ENCODE results near the gene ENPEP. TPM values are rescaled to one million over a fixed set of nuclear protein-coding genes. Genes with fewer than 3 reads are reported as not detected.

The ENPEP gene
- total RNA-seq, 4 donors from 2014 or later: 1.4 to 4.2 (median 2.1) TPM

GRCh38 chr4:110612631-110613269 is 136.8 kb downstream of the ENPEP start:
- H3K4me1 ChIP-seq: peaks cover 5 to 7% of the 10 kb centered on the region in 2 donors
- H3K27me3 ChIP-seq: peaks cover 4 to 24% (median 19%) of the 10 kb centered on the region in 3 donors
- in situ Hi-C loops (cut with MboI; ENCODE audit: low sequenced_read_pairs in 4 of 4): no loop called here

DNA sequence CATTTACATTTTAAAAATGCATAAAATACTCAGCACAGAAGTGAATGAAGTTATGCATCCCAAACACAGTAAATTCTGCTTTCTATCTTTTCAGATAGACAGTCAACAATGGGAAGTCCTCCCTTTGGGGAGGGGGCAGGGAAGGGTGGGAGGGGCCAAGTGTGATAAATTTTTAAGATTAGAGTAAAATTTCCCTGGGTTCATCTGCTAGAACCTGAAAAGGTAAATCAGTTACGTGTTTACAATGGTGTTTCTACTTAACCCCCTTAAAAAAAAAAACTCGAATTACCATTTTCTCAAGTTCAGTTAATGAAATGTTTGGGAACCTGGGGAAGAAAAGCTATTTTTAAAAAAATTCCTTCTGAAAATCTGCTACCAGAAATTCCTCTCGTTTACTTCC is 137.8 kb downstream of the ENPEP start:
- Histone ChIP-seq H3K4me3 (no peak overlapping the region), H3K27me3 (peaks cover 4 to 24% (median 19%) of the 10 kb centered on the region in 3 donors), H3K4me1 (peaks cover 5 to 7% of the 10 kb centered on the region in 2 donors), H3K36me3 (peaks cover 0 to 8% of the 10 kb centered on the region in 2 donors), H3K27ac (no peak overlapping the region), H3K9me3 (no peaks in the 10 kb centered on the region)
- intact Hi-C loops (cut with DNase I; ENCODE audit: low total_unique reads): no loop called here
- no peak for TF ChIP-seq POLR2A (IDR thresholded peaks at IDR 0.05)
- ATAC-seq (no peak), DNase-seq (no peak)
- in situ Hi-C loops (cut with MboI; ENCODE audit: low sequenced_read_pairs in 4 of 4): no loop called here

More at GRCh38 chr4:110612631-110613269, 136.8 kb downstream of the ENPEP start:
- DNase-seq (no peak), ATAC-seq (no peak)
- no peak overlapping the region for H3K27ac ChIP-seq
- H3K9me3 ChIP-seq: no peaks in the 10 kb centered on the region
- H3K4me3 ChIP-seq: no peak overlapping the region
- intact Hi-C loops (cut with DNase I; ENCODE audit: low total_unique reads): no loop called here
- no peak for TF ChIP-seq POLR2A (IDR thresholded peaks at IDR 0.05)
- no peak for TF ChIP-seq CTCF (IDR thresholded peaks at IDR 0.05 in 4 of 5, conservative IDR thresholded peaks at IDR 0.05 in 1 of 5)
- H3K36me3 ChIP-seq: no peaks in the 10 kb centered on the region

GRCh38 chr4:110614173-110614963 is 138.4 kb downstream of the ENPEP start:
- Histone ChIP-seq H3K4me3 (no peak overlapping the region), H3K36me3 (peaks cover 0 to 14% of the 10 kb centered on the region in 2 donors), H3K4me1 (peaks cover 3 to 6% of the 10 kb centered on the region in 2 donors), H3K9me3 (no peaks in the 10 kb centered on the region), H3K27me3 (peaks cover 4 to 24% (median 19%) of the 10 kb centered on the region in 3 donors), H3K27ac (no peak overlapping the region)
- intact Hi-C loops (cut with DNase I; ENCODE audit: low total_unique reads): no loop called here
- ATAC-seq: no peak
- TF ChIP-seq CTCF (IDR thresholded peaks at IDR 0.05 in 4 of 5, conservative IDR thresholded peaks at IDR 0.05 in 1 of 5) (no peak), POLR2A (IDR thresholded peaks at IDR 0.05) (no peak)
- in situ Hi-C loops (cut with MboI; ENCODE audit: low sequenced_read_pairs in 4 of 4): no loop called here
- DNase-seq: no peak

Other genes with a start within 250 kb of the ENPEP start
- gene PITX2, start 146.9 kb downstream of the ENPEP start, total RNA-seq: 10 to 100 TPM; 30.5 to 58.9 (median 38.2) TPM